GM19438 (cell line): ENCODE results near the gene ARL15.

Source experiments
- ATAC-seq: cut with Tn5 transposase; IDR thresholded peaks from one replicate; pipeline ENCODE4 v1.9.1; 2021; ENCODE audit warnings: low read depth; ENCODE audit not compliant: unreplicated experiment

Gene ARL15

GRCh38 chr5:53956632-53957031 lies 353.7 kb downstream of the ARL15 start:
- no peak for ATAC-seq

GRCh38 chr5:53956196-53956595 lies 354.2 kb downstream of the ARL15 start:
- ATAC-seq, result no peak

GRCh38 chr5:53950621-53951020 lies 359.8 kb downstream of the ARL15 start:
- ATAC-seq, result no peak

- ATAC-seq, result no peak
These were observed 361.8 kb downstream of the ARL15 start for GRCh38 chr5:53948598-53948997.

GRCh38 chr5:53946405-53947100 lies 363.8 kb downstream of the ARL15 start:
- no peak for ATAC-seq

GRCh38 chr5:53944981-53945380 lies 365.4 kb downstream of the ARL15 start:
- ATAC-seq, result no peak

GRCh38 chr5:53943938-53944337 lies 366.4 kb downstream of the ARL15 start:
- no peak for ATAC-seq

- ATAC-seq, result no peak
These were observed 367.6 kb downstream of the ARL15 start for GRCh38 chr5:53942724-53943123.

- no peak for ATAC-seq
These were observed 369.5 kb downstream of the ARL15 start for GRCh38 chr5:53940921-53941320.

GRCh38 chr5:53937467-53937866 lies 372.9 kb downstream of the ARL15 start:
- ATAC-seq, result no peak

GRCh38 chr5:53936481-53937352 lies 373.7 kb downstream of the ARL15 start:
- no peak for ATAC-seq

- no peak for ATAC-seq
These were observed 376.1 kb downstream of the ARL15 start for GRCh38 chr5:53934151-53934820.

GRCh38 chr5:53932351-53932750 lies 378.0 kb downstream of the ARL15 start:
- no peak for ATAC-seq

- ATAC-seq, result no peak
These were observed 379.9 kb downstream of the ARL15 start for GRCh38 chr5:53930457-53930856.

GRCh38 chr5:53929570-53929969 lies 380.8 kb downstream of the ARL15 start:
- no peak for ATAC-seq

- ATAC-seq, result no peak
These were observed 381.2 kb downstream of the ARL15 start for GRCh38 chr5:53929152-53929551.

- no peak for ATAC-seq
These were observed 381.7 kb downstream of the ARL15 start for GRCh38 chr5:53928641-53929040.

- ATAC-seq, result no peak
These were observed 382.6 kb downstream of the ARL15 start for GRCh38 chr5:53927668-53928247.

GRCh38 chr5:53926026-53926425 lies 384.3 kb downstream of the ARL15 start:
- no peak for ATAC-seq

GRCh38 chr5:53924392-53924791 lies 386.0 kb downstream of the ARL15 start:
- no peak for ATAC-seq

- ATAC-seq, result no peak
These were observed 386.4 kb downstream of the ARL15 start for GRCh38 chr5:53923961-53924360.
